K562 (cell line): Measurements from ENCODE around the gene ZNF519. TPM values are rescaled to one million over a fixed set of nuclear protein-coding genes. Genes with fewer than 3 reads are reported as not detected.

Experiments used
- ATAC-seq: fragments of 200-7000 bp; cut with Tn5 transposase; 3 replicates; pipeline ENCODE4 v1.9.1; 2020; ENCODE audit warnings: moderate library complexity
- BruUV-seq: library from RNA; stranded (reverse); fragments of 400-500 nt; replicated peaks from 2 replicates; lab custom pipeline; 2021; lab: Mats Ljungman, UMichigan
- CTCF ChIA-PET: fragments of 300-600 bp; formaldehyde crosslinking; extraction: SDS; loops from one replicate; lab custom pipeline; 2021; ENCODE audit warnings: low intra/inter-chr PET ratio; lab: Yijun Ruan, JAX
- POLR2A ChIA-PET: fragments of 300-600, 350-650 bp; sonication (Branson Sonifier 250); formaldehyde crosslinking; extraction: SDS; loops from one replicate; lab custom pipeline; 2021; ENCODE audit warnings: antibody characterized with exemption, inconsistent platforms; lab: Yijun Ruan, JAX
- DNase-seq, 4 experiments: peaks; one replicate each; pipeline versions ENCODE4 v3.0.0 to v3.0.0-alpha.2; 2011 to 2018; ENCODE audit warnings: low spot score in 3 of 4, mixed read lengths in 3 of 4; ENCODE audit errors: extremely low read depth in 1 of 4
- FAIRE-seq: peaks from 2 replicates; lab custom pipeline; 2011; peaks lifted over from hg19 to GRCh38; lab: Jason Lieb, UNC
- H2AFZ ChIP-seq: 2 replicates; pipeline ENCODE4 v1.6.0; 2011; ENCODE audit warnings: low read depth, low read length, control low read depth, inconsistent platforms
- H3K27ac ChIP-seq: fragments of 200-600 bp; 3 replicates; pipeline ENCODE4 v1.8.0; 2011; ENCODE audit warnings: low read depth, mild to moderate bottlenecking, control low read depth, inconsistent platforms, low read length, moderate library complexity, mixed read lengths; ENCODE audit errors: extremely low read depth
- H3K27me3 ChIP-seq, 2 experiments: fragments of 300-600 bp in 1 of 2; 2 replicates in 1 of 2; 3 replicates in 1 of 2; pipeline versions ENCODE4 v1.6.0 to v1.8.0; 2011; ENCODE audit warnings: inconsistent platforms in 2 of 2, low read length in 2 of 2, mild to moderate bottlenecking in 1 of 2, mixed read lengths in 1 of 2, moderate library complexity in 1 of 2; ENCODE audit not compliant: control insufficient read depth in 2 of 2, insufficient read depth in 2 of 2
- H3K36me3 ChIP-seq: fragments of 300-600 bp; 3 replicates; pipeline ENCODE4 v1.8.0; 2011; ENCODE audit warnings: mild to moderate bottlenecking, low read length, inconsistent platforms; ENCODE audit not compliant: control insufficient read depth, insufficient read depth
- H3K4me1 ChIP-seq, 2 experiments: fragments of 200-600 bp in 1 of 2; replicated peaks in 1 of 2; 2 replicates in 1 of 2; 3 replicates in 1 of 2; pipeline versions ENCODE4 v1.5.1 to v1.8.0; 2011; ENCODE audit warnings: inconsistent platforms in 2 of 2, low read length in 2 of 2, mild to moderate bottlenecking in 1 of 2, mixed read lengths in 1 of 2, moderate library complexity in 1 of 2; ENCODE audit not compliant: control insufficient read depth in 2 of 2, insufficient read depth in 2 of 2
- H3K4me2 ChIP-seq: 2 replicates; pipeline ENCODE4 v1.6.1; 2011; ENCODE audit warnings: low read length, control low read depth, inconsistent platforms, mixed read lengths; ENCODE audit not compliant: insufficient read depth
- H3K4me3 ChIP-seq: fragments of 200-600 bp; sonication (generic), shearing (Covaris generic); 2 replicates; pipeline ENCODE4 v1.5.1; 2016; ENCODE audit warnings: control low read depth, inconsistent platforms
- H3K79me2 ChIP-seq: fragments of 200-600 bp; 3 replicates; pipeline ENCODE4 v1.8.0; 2011; ENCODE audit warnings: low read length, inconsistent platforms; ENCODE audit not compliant: control insufficient read depth, insufficient read depth
- H3K9ac ChIP-seq, 2 experiments: 2 replicates each; pipeline versions ENCODE4 v1.6.0 to v1.6.1; 2011; ENCODE audit warnings: low read depth in 2 of 2, low read length in 2 of 2, control low read depth in 1 of 2, inconsistent platforms in 1 of 2, mild to moderate bottlenecking in 1 of 2, mixed read lengths in 1 of 2; ENCODE audit not compliant: insufficient read depth in 1 of 2
- H3K9me1 ChIP-seq: one replicate; pipeline ENCODE4 v1.6.0; 2011; ENCODE audit warnings: inconsistent platforms, mild to moderate bottlenecking, low read length, moderate library complexity; ENCODE audit not compliant: control insufficient read depth, insufficient read depth
- H3K9me3 ChIP-seq: replicated peaks from 2 replicates; pipeline ENCODE4 v1.5.1; 2011; ENCODE audit warnings: low read depth, low read length, inconsistent platforms; ENCODE audit not compliant: control insufficient read depth, insufficient read depth
- H4K20me1 ChIP-seq: replicated peaks from 2 replicates; pipeline ENCODE4 v1.6.1; 2011; ENCODE audit warnings: low read length, inconsistent platforms, mixed read lengths; ENCODE audit not compliant: control insufficient read depth, insufficient read depth
- BRD9 ChIP-seq: fragments of 450-650 bp; IDR thresholded peaks from 2 replicates; pipeline ENCODE4 v1.6.1; 2018; ENCODE audit warnings: low read depth; ENCODE audit not compliant: partially characterized antibody
- CREBBP ChIP-seq: IDR thresholded peaks from one replicate; pipeline ENCODE4 v1.6.1; 2012; ENCODE audit warnings: low read depth, mild to moderate bottlenecking, control low read depth, inconsistent platforms, low read length
- DIDO1 ChIP-seq: fragments of 450-650 bp; IDR thresholded peaks from 2 replicates; pipeline ENCODE4 v1.6.1; 2016; ENCODE audit warnings: low read depth, missing biosample characterization, missing genetic modification characterization
- HMBOX1 ChIP-seq: sonication (generic); IDR thresholded peaks from 2 replicates; pipeline ENCODE4 v1.6.1; 2016
- MAFF ChIP-seq: IDR thresholded peaks from 2 replicates; pipeline ENCODE4 v1.6.1; 2012; ENCODE audit warnings: low read length, improper control_type of control experiment
- RBM14 ChIP-seq: fragments of 200-400 bp; formaldehyde crosslinking; IDR thresholded peaks from 2 replicates; pipeline ENCODE4 v1.6.1; 2018; ENCODE audit warnings: low read depth, mild to moderate bottlenecking, low read length, moderate library complexity, borderline replicate concordance; ENCODE audit not compliant: insufficient read depth
- SUPT5H ChIP-seq: fragments of 450-650 bp; IDR thresholded peaks from 2 replicates; pipeline ENCODE4 v1.6.1; 2016
- TEAD4 ChIP-seq, 2 experiments: sonication (generic) in 1 of 2; formaldehyde crosslinking in 1 of 2; IDR thresholded peaks; 2 replicates each; pipeline versions ENCODE4 v1.6.1 to v1.8.0; 2012 to 2022; ENCODE audit warnings: borderline replicate concordance in 1 of 2, inconsistent platforms in 1 of 2, low read length in 1 of 2, mild to moderate bottlenecking in 1 of 2, missing genetic modification reagents in 1 of 2
- TSC22D4 ChIP-seq: fragments of 450-650 bp; IDR thresholded peaks from 2 replicates; pipeline ENCODE4 v1.6.1; 2016; ENCODE audit warnings: missing genetic modification characterization, missing biosample characterization, control low read depth
- WGBS: fragments of 100-300 bp; shearing (Covaris generic); methylation state at CpG from one replicate; pipeline ENCODE4 v1.1.6; 2016; ENCODE audit warnings: low coverage, mixed read lengths; ENCODE audit not compliant: insufficient coverage; ENCODE audit errors: missing lambda C conversion rate; 5-methylcytosine and 5-hydroxymethylcytosine counted together
- in situ Hi-C: fragments of 300-500 bp; cut with MboI; formaldehyde crosslinking; loops from 4 replicates; pipeline ENCODE4 v1.15.0; 2018; ENCODE audit warnings: inconsistent platforms, mixed read lengths
- intact Hi-C: fragments of 100-400 bp; cut with micrococcal nuclease; formaldehyde crosslinking; loops from 2 replicates; pipeline ENCODE4 v1.14.2; 2022
- polyA plus RNA-seq, 8 experiments: library from polyadenylated mRNA; depleted of rRNA in 4 of 8; stranded (reverse) in 5 of 8; unstranded in 3 of 8; fragments of >200 nt; fragmentation: Nextera tagmentation in 2 of 8; fragmentation: Illumina TruSeq in 1 of 8; extraction: Ambion mirVana in 2 of 8; extraction: Trizol in 1 of 8; gene quantifications; 2 replicates each; pipeline versions ENCODE4 v1.2.1 to v1.2.3, GENCODE V29; 2011 to 2014; ENCODE audit warnings: inconsistent platforms in 1 of 8, missing spikeins in 1 of 8
- total RNA-seq, 7 experiments: library from RNA; depleted of rRNA in 6 of 7; stranded (reverse); fragments of >200 nt in 6 of 7; fragmentation: Illumina TruSeq in 2 of 7; extraction: Trizol in 2 of 7; gene quantifications; 2 replicates each; pipeline versions ENCODE4 v1.2.1 to v1.2.3, GENCODE V29; 2011 to 2021; ENCODE audit warnings: low replicate concordance in 1 of 7
- TF ChIP-seq, protein P1 (sequence below): fragments of 200-600 bp; sonication (generic); IDR thresholded peaks from one replicate; pipeline ENCODE4 v1.6.1; 2012; ENCODE audit warnings: mild to moderate bottlenecking, low read depth, low read length, inconsistent platforms

The ZNF519 gene
- total and polyA plus RNA-seq, 9 of the 15 experiments (the other 6 are each of a cell fraction or from before 2014, with no cell fraction given), result 5.1 to 15.1 (median 7.9) TPM

- intact Hi-C loops (no loop called here), in situ Hi-C loops (no loop called here)
- WGBS, result 5% methylated on average over 4 of the region's 5 CpGs
- no peak for DNase-seq
- CTCF ChIA-PET, result no interaction called here
- no peak overlapping the region for H3K27ac ChIP-seq
- no peaks in the 10 kb centered on the region for H3K27me3 ChIP-seq
- no peaks in the 10 kb centered on the region for H3K36me3 ChIP-seq
- POLR2A ChIA-PET, result no interaction called here
- no peak overlapping the region for H3K4me2 ChIP-seq
- no peaks in the 10 kb centered on the region for H3K9me1 ChIP-seq
- no peaks in the 10 kb centered on the region for H3K9me3 ChIP-seq
- H3K4me1 ChIP-seq, result no peaks in the 10 kb centered on the region
- H3K9ac ChIP-seq, result no peak overlapping the region
- no peaks in the 10 kb centered on the region for H4K20me1 ChIP-seq
- ATAC-seq, result peak; percentile 46
- H3K4me3 ChIP-seq, result no peak overlapping the region
- H3K79me2 ChIP-seq, result no peaks in the 10 kb centered on the region
- no TSS peak for BruUV-seq
- no peak for FAIRE-seq
- H2AFZ ChIP-seq, result no peak overlapping the region
- TF ChIP-seq TEAD4 (IDR thresholded peaks at IDR 0.05; ENCODE audit: low read length) (no peak), TEAD4 (CRISPR knock-in tag; IDR thresholded peaks at IDR 0.05; ENCODE audit: borderline replicate concordance) (no peak), TSC22D4 (tag) (no peak), RBM14 (no peak), BRD9 (no peak), MAFF (no peak), CREBBP (no peak), SUPT5H (no peak), HMBOX1 (no peak), DIDO1 (no peak)
- TF ChIP-seq, protein P1, sequence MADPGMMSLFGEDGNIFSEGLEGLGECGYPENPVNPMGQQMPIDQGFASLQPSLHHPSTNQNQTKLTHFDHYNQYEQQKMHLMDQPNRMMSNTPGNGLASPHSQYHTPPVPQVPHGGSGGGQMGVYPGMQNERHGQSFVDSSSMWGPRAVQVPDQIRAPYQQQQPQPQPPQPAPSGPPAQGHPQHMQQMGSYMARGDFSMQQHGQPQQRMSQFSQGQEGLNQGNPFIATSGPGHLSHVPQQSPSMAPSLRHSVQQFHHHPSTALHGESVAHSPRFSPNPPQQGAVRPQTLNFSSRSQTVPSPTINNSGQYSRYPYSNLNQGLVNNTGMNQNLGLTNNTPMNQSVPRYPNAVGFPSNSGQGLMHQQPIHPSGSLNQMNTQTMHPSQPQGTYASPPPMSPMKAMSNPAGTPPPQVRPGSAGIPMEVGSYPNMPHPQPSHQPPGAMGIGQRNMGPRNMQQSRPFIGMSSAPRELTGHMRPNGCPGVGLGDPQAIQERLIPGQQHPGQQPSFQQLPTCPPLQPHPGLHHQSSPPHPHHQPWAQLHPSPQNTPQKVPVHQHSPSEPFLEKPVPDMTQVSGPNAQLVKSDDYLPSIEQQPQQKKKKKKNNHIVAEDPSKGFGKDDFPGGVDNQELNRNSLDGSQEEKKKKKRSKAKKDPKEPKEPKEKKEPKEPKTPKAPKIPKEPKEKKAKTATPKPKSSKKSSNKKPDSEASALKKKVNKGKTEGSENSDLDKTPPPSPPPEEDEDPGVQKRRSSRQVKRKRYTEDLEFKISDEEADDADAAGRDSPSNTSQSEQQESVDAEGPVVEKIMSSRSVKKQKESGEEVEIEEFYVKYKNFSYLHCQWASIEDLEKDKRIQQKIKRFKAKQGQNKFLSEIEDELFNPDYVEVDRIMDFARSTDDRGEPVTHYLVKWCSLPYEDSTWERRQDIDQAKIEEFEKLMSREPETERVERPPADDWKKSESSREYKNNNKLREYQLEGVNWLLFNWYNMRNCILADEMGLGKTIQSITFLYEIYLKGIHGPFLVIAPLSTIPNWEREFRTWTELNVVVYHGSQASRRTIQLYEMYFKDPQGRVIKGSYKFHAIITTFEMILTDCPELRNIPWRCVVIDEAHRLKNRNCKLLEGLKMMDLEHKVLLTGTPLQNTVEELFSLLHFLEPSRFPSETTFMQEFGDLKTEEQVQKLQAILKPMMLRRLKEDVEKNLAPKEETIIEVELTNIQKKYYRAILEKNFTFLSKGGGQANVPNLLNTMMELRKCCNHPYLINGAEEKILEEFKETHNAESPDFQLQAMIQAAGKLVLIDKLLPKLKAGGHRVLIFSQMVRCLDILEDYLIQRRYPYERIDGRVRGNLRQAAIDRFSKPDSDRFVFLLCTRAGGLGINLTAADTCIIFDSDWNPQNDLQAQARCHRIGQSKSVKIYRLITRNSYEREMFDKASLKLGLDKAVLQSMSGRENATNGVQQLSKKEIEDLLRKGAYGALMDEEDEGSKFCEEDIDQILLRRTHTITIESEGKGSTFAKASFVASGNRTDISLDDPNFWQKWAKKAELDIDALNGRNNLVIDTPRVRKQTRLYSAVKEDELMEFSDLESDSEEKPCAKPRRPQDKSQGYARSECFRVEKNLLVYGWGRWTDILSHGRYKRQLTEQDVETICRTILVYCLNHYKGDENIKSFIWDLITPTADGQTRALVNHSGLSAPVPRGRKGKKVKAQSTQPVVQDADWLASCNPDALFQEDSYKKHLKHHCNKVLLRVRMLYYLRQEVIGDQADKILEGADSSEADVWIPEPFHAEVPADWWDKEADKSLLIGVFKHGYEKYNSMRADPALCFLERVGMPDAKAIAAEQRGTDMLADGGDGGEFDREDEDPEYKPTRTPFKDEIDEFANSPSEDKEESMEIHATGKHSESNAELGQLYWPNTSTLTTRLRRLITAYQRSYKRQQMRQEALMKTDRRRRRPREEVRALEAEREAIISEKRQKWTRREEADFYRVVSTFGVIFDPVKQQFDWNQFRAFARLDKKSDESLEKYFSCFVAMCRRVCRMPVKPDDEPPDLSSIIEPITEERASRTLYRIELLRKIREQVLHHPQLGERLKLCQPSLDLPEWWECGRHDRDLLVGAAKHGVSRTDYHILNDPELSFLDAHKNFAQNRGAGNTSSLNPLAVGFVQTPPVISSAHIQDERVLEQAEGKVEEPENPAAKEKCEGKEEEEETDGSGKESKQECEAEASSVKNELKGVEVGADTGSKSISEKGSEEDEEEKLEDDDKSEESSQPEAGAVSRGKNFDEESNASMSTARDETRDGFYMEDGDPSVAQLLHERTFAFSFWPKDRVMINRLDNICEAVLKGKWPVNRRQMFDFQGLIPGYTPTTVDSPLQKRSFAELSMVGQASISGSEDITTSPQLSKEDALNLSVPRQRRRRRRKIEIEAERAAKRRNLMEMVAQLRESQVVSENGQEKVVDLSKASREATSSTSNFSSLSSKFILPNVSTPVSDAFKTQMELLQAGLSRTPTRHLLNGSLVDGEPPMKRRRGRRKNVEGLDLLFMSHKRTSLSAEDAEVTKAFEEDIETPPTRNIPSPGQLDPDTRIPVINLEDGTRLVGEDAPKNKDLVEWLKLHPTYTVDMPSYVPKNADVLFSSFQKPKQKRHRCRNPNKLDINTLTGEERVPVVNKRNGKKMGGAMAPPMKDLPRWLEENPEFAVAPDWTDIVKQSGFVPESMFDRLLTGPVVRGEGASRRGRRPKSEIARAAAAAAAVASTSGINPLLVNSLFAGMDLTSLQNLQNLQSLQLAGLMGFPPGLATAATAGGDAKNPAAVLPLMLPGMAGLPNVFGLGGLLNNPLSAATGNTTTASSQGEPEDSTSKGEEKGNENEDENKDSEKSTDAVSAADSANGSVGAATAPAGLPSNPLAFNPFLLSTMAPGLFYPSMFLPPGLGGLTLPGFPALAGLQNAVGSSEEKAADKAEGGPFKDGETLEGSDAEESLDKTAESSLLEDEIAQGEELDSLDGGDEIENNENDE, result no peak
Observed at GRCh38 chr18:14174706-14175085, 42.5 kb upstream of the ZNF519 start.
